IPS-NIHi11 (cell line): ENCODE measurements around the gene MGAT5.

Source experiments
- DNase-seq: peaks from one replicate; pipeline ENCODE4 v3.0.0; 2012; ENCODE audit warnings: mixed read lengths, low spot score

The MGAT5 gene

GRCh38 chr2:134421556-134422328, 167.9 kb downstream of the MGAT5 start:
- no peak for DNase-seq

- DNase-seq = no peak
Observed at GRCh38 chr2:134425724-134426496, 172.0 kb downstream of the MGAT5 start.

GRCh38 chr2:134426721-134427120, 172.8 kb downstream of the MGAT5 start:
- no peak for DNase-seq

GRCh38 chr2:134429886-134430285, 176.0 kb downstream of the MGAT5 start:
- DNase-seq = no peak

- peak; percentile 29 for DNase-seq
Observed at GRCh38 chr2:134431838-134432434, 178.1 kb downstream of the MGAT5 start.

- DNase-seq = no peak
Observed at GRCh38 chr2:134432435-134432883, 178.6 kb downstream of the MGAT5 start.

- no peak for DNase-seq
Observed at GRCh38 chr2:134433469-134433868, 179.6 kb downstream of the MGAT5 start.

- no peak for DNase-seq
Observed at GRCh38 chr2:134433979-134434378, 180.1 kb downstream of the MGAT5 start.

- no peak for DNase-seq
Observed at GRCh38 chr2:134435505-134435904, 181.6 kb downstream of the MGAT5 start.

GRCh38 chr2:134435936-134436335, 182.1 kb downstream of the MGAT5 start:
- no peak for DNase-seq

- DNase-seq = no peak
Observed at GRCh38 chr2:134436706-134437105, 182.8 kb downstream of the MGAT5 start.

- no peak for DNase-seq
Observed at GRCh38 chr2:134438371-134438770, 184.5 kb downstream of the MGAT5 start.

GRCh38 chr2:134440336-134440909, 186.6 kb downstream of the MGAT5 start:
- DNase-seq = no peak

- no peak for DNase-seq
Observed at GRCh38 chr2:134441153-134441863, 187.4 kb downstream of the MGAT5 start.

GRCh38 chr2:134443814-134444480, 190.1 kb downstream of the MGAT5 start:
- DNase-seq = no peak

- no peak for DNase-seq
Observed at GRCh38 chr2:134445116-134445515, 191.2 kb downstream of the MGAT5 start.

- DNase-seq = no peak
Observed at GRCh38 chr2:134445985-134446382, 192.1 kb downstream of the MGAT5 start.

GRCh38 chr2:134446383-134447017, 192.6 kb downstream of the MGAT5 start:
- no peak for DNase-seq

GRCh38 chr2:134447669-134448068, 193.8 kb downstream of the MGAT5 start:
- no peak for DNase-seq

- DNase-seq = no peak
Observed at GRCh38 chr2:134448650-134449049, 194.8 kb downstream of the MGAT5 start.

- DNase-seq = no peak
Observed at GRCh38 chr2:134449157-134449556, 195.3 kb downstream of the MGAT5 start.
